MCF 10A (cell line): ENCODE results near the gene HSP90B1. TPM values are rescaled to one million over a fixed set of nuclear protein-coding genes. Genes with fewer than 3 reads are reported as not detected.

Experiments used
- BruUV-seq: library from RNA; stranded (reverse); fragments of 400-500 nt; replicated peaks from 2 replicates; lab custom pipeline; 2021; lab: Mats Ljungman, UMichigan
- CTCF ChIA-PET: fragments of 300-600 bp; sonication (Branson Sonifier 250); formaldehyde crosslinking; extraction: SDS; loops from one replicate; lab custom pipeline; 2021; ENCODE audit warnings: antibody characterized with exemption, inconsistent platforms; lab: Yijun Ruan, JAX
- POLR2A ChIA-PET: fragments of 300-600, 350-650 bp; sonication (Branson Sonifier 250); formaldehyde crosslinking; extraction: SDS; loops from one replicate; lab custom pipeline; 2020; ENCODE audit warnings: antibody characterized with exemption, inconsistent platforms; lab: Yijun Ruan, JAX
- DNase-seq: peaks from one replicate; pipeline ENCODE4 v3.0.0-alpha.2; 2018; ENCODE audit not compliant: unreplicated experiment
- H3K27ac Mint-ChIP-seq: one replicate; pipeline ENCODE4 v1.8.0; 2022; ENCODE audit warnings: mild to moderate bottlenecking, low read depth, mixed read lengths; ENCODE audit not compliant: unreplicated experiment
- H3K27me3 Mint-ChIP-seq: one replicate; pipeline ENCODE4 v1.8.0; 2022; ENCODE audit warnings: mixed read lengths; ENCODE audit not compliant: insufficient read depth, unreplicated experiment
- H3K36me3 Mint-ChIP-seq: one replicate; pipeline ENCODE4 v1.8.0; 2022; ENCODE audit warnings: mild to moderate bottlenecking, moderate library complexity, mixed read lengths; ENCODE audit not compliant: insufficient read depth, unreplicated experiment
- H3K4me1 Mint-ChIP-seq: one replicate; pipeline ENCODE4 v1.8.0; 2022; ENCODE audit warnings: mixed read lengths; ENCODE audit not compliant: insufficient read depth, unreplicated experiment
- H3K4me3 Mint-ChIP-seq: one replicate; pipeline ENCODE4 v1.8.0; 2022; ENCODE audit warnings: mild to moderate bottlenecking, moderate library complexity, mixed read lengths; ENCODE audit not compliant: unreplicated experiment
- H3K9me3 Mint-ChIP-seq: one replicate; pipeline ENCODE4 v1.8.0; 2022; ENCODE audit warnings: mixed read lengths; ENCODE audit not compliant: unreplicated experiment
- intact Hi-C: fragments of 100-400 bp; cut with micrococcal nuclease; formaldehyde crosslinking; loops from 2 replicates; pipeline ENCODE4 v1.14.1; 2022
- total RNA-seq: library from RNA; stranded (reverse); gene quantifications from 2 replicates; pipeline ENCODE4 v1.2.3, GENCODE V29; 2022
- TF ChIP-seq, protein P1 (sequence below): fragments of 200-600 bp; IDR thresholded peaks from one replicate; pipeline ENCODE4 v1.8.0; 2022; ENCODE audit warnings: antibody characterized with exemption, mild to moderate bottlenecking; ENCODE audit not compliant: unreplicated experiment

The HSP90B1 gene
- total RNA-seq, 1 experiment from 2014 or later: 1,052 TPM

DNA sequence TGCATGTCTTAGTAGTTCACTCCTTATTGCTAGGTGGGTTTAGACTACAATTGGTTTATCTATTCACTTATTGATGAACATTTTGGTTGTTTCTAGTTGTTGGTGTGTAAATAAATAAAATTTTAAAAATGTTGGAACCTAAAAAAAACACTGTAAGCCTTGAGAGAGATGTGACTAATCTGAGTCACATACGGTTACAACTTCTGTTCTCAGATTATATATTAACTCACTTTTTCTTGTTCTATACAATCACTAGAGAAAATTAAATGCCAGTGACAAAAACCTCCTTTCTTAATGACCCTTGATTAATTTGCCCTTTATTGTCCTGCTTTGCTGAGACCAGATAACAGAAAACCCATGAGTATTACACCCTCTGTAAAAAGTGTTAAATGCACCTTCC, 28.4 kb downstream of the HSP90B1 start:
- ChIA-PET CTCF (interaction anchor here (0.7 to 1.5 kb wide), 4 partner anchors 9 to 151 kb away, joined by 3 to 4 read pairs (median 3); no protein-coding TSS in a partner anchor), POLR2A (interaction anchor here (0.5 to 8.2 kb wide), 4 partner anchors 8 to 310 kb away, joined by 3 to 214 read pairs (median 4); partner anchors contain the start of gene TDG)
- Mint-ChIP-seq H3K4me1 (peaks cover 20% of the 10 kb centered on the region), H3K27me3 (no peaks in the 10 kb centered on the region), H3K36me3 (peaks cover 14% of the 10 kb centered on the region), H3K4me3 (no peak overlapping the region), H3K27ac (no peak overlapping the region), H3K9me3 (no peaks in the 10 kb centered on the region)
- TF ChIP-seq, protein P1, sequence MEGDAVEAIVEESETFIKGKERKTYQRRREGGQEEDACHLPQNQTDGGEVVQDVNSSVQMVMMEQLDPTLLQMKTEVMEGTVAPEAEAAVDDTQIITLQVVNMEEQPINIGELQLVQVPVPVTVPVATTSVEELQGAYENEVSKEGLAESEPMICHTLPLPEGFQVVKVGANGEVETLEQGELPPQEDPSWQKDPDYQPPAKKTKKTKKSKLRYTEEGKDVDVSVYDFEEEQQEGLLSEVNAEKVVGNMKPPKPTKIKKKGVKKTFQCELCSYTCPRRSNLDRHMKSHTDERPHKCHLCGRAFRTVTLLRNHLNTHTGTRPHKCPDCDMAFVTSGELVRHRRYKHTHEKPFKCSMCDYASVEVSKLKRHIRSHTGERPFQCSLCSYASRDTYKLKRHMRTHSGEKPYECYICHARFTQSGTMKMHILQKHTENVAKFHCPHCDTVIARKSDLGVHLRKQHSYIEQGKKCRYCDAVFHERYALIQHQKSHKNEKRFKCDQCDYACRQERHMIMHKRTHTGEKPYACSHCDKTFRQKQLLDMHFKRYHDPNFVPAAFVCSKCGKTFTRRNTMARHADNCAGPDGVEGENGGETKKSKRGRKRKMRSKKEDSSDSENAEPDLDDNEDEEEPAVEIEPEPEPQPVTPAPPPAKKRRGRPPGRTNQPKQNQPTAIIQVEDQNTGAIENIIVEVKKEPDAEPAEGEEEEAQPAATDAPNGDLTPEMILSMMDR: no peak
- BruUV-seq: no TSS peak
- no peak for DNase-seq
- intact Hi-C loops: no loop called here

- H3K27ac Mint-ChIP-seq: no peak overlapping the region
- H3K36me3 Mint-ChIP-seq: peaks cover 3% of the 10 kb centered on the region
- TF ChIP-seq, protein P1: no peak
- H3K9me3 Mint-ChIP-seq: no peaks in the 10 kb centered on the region
- H3K4me1 Mint-ChIP-seq: peaks cover 14% of the 10 kb centered on the region
- CTCF ChIA-PET: interaction anchor here (1.0 to 1.1 kb wide), 2 partner anchors 149 to 173 kb away, joined by 3 read pairs; no protein-coding TSS in a partner anchor
- no peaks in the 10 kb centered on the region for H3K27me3 Mint-ChIP-seq
- BruUV-seq: no TSS peak
- H3K4me3 Mint-ChIP-seq: no peak overlapping the region
- POLR2A ChIA-PET: interaction anchor here (1.0 to 2.2 kb wide), 3 partner anchors 17 to 103 kb away, joined by 4 to 11 read pairs (median 5); partner anchors contain the start of genes HCFC2 and HSP90B1
- DNase-seq: no peak
- intact Hi-C loops: no loop called here
Measured at GRCh38 chr12:103960616-103961227, 30.5 kb downstream of the HSP90B1 start.

DNA sequence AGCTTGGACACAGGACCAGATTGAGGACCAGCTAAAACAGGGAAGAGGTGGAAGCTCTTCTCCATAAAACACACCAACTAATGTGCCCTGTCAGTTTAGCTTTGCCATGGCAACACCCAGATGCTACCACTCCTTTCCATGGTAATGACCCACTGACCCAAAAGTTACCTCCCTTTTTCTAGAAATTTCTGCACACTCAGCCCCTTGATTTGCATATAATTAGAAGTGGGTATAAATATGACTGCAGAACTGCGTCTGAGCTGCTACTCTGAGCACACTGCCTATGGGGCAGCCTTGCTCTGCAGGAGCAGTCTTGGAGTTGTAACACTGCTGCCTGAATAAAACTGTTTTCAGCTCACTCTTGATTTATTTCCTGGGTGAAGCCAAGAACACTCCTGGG, 32.3 kb downstream of the HSP90B1 start:
- Mint-ChIP-seq H3K36me3 (peaks cover 18% of the 10 kb centered on the region), H3K9me3 (no peaks in the 10 kb centered on the region), H3K4me1 (peaks cover 21% of the 10 kb centered on the region), H3K27ac (no peak overlapping the region), H3K4me3 (no peak overlapping the region), H3K27me3 (no peaks in the 10 kb centered on the region)
- no peak for DNase-seq
- ChIA-PET POLR2A (no interaction called here), CTCF (interaction anchor here (0.9 to 6.0 kb wide), 2 partner anchors 101 to 147 kb away, joined by 5 to 40 read pairs; no protein-coding TSS in a partner anchor)
- no TSS peak for BruUV-seq
- TF ChIP-seq, protein P1: no peak
- intact Hi-C loops: no loop called here

- DNase-seq: no peak
- H3K36me3 Mint-ChIP-seq: peaks cover 24% of the 10 kb centered on the region
- peak overlapping the region; percentile 97 for H3K27ac Mint-ChIP-seq
- TF ChIP-seq, protein P1: no peak
- intact Hi-C loops: loop anchor here (1.0 to 2.0 kb wide), 3 partner anchors 8 to 144 kb away; partner anchors contain the start of gene HCFC2
- H3K9me3 Mint-ChIP-seq: no peaks in the 10 kb centered on the region
- H3K4me3 Mint-ChIP-seq: peak overlapping the region; percentile 92
- POLR2A ChIA-PET: interaction anchor here (0.6 to 4.8 kb wide), 22 partner anchors 9 to 1143 kb away, joined by 3 to 214 read pairs (median 12); partner anchors contain the start of genes GLT8D2, HCFC2, HSP90B1 and NFYB
- CTCF ChIA-PET: interaction anchor here (0.9 to 6.0 kb wide), 7 partner anchors 9 to 144 kb away, joined by 3 to 40 read pairs (median 4); partner anchors contain the start of genes HCFC2 and HSP90B1
- peaks cover 28% of the 10 kb centered on the region for H3K4me1 Mint-ChIP-seq
- no peaks in the 10 kb centered on the region for H3K27me3 Mint-ChIP-seq
- BruUV-seq: no TSS peak
Measured at GRCh38 chr12:103964805-103965204, 34.6 kb downstream of the HSP90B1 start.
